BE2C (cell line): ENCODE results near the gene SMURF1.
"Not testable (repeated sequence)": the region's sequence is repeated elsewhere in the genome, so short reads cannot be mapped to it uniquely, and the experiment has no call there.

Source experiments
- DNase-seq: peaks from one replicate; pipeline ENCODE4 v3.0.0-alpha.2; 2020
- H3K27me3 ChIP-seq: fragments of 250-450 bp; sonication (Bioruptor Pico); 2 replicates; pipeline ENCODE4 v1.5.1; 2020; ENCODE audit warnings: mild to moderate bottlenecking
- H3K36me3 ChIP-seq: fragments of 250-450 bp; sonication (Bioruptor Pico); 2 replicates; pipeline ENCODE4 v1.5.1; 2020; ENCODE audit warnings: mild to moderate bottlenecking
- H3K4me1 ChIP-seq: fragments of 250-450 bp; sonication (Bioruptor Pico); 2 replicates; pipeline ENCODE4 v1.5.1; 2020
- H3K4me3 ChIP-seq: 2 replicates; pipeline ENCODE4 v1.5.1; 2011; ENCODE audit warnings: low read depth, low read length
- H3K9me3 ChIP-seq: fragments of 250-450 bp; sonication (Bioruptor Pico); 2 replicates; pipeline ENCODE4 v1.5.1; 2020
- TF ChIP-seq, protein P1 (sequence below): IDR thresholded peaks from 2 replicates; pipeline ENCODE4 v1.5.1; 2012; ENCODE audit warnings: mild to moderate bottlenecking, low read depth, low read length

Gene SMURF1

DNA sequence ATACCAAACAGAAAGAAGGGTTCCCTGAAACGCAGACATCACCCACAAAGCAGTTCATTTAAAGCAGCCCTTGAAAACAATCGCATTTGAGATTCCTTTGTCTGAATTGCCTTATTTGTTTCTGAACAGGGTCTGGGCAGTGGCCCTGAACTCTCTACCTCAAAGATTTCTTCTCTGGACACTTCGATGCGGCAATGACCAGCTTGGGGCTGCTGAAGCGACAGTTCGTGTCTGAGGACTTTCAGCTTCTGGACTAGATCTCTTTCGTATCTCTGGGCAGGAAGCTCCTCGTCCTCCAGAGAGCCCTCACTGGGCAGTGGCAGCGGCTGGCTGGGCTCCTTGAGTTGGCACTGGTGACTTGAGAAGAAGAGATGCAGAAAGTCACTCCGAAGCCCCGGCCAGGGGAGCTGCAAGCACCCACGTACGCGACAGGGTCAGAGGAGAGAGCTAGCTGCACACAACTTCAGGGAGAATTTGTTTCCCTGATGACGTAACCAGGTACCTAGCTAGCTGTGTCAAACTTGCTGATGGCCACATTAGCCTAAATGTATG, 96.3 kb downstream of the SMURF1 start:
- TF ChIP-seq, protein P1, sequence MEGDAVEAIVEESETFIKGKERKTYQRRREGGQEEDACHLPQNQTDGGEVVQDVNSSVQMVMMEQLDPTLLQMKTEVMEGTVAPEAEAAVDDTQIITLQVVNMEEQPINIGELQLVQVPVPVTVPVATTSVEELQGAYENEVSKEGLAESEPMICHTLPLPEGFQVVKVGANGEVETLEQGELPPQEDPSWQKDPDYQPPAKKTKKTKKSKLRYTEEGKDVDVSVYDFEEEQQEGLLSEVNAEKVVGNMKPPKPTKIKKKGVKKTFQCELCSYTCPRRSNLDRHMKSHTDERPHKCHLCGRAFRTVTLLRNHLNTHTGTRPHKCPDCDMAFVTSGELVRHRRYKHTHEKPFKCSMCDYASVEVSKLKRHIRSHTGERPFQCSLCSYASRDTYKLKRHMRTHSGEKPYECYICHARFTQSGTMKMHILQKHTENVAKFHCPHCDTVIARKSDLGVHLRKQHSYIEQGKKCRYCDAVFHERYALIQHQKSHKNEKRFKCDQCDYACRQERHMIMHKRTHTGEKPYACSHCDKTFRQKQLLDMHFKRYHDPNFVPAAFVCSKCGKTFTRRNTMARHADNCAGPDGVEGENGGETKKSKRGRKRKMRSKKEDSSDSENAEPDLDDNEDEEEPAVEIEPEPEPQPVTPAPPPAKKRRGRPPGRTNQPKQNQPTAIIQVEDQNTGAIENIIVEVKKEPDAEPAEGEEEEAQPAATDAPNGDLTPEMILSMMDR: no peak
- peaks cover 44% of the 10 kb centered on the region for H3K36me3 ChIP-seq
- DNase-seq: no peak
- H3K27me3 ChIP-seq: no peaks in the 10 kb centered on the region
- H3K4me1 ChIP-seq: no peaks in the 10 kb centered on the region
- H3K9me3 ChIP-seq: no peaks in the 10 kb centered on the region
- no peak overlapping the region for H3K4me3 ChIP-seq

DNA sequence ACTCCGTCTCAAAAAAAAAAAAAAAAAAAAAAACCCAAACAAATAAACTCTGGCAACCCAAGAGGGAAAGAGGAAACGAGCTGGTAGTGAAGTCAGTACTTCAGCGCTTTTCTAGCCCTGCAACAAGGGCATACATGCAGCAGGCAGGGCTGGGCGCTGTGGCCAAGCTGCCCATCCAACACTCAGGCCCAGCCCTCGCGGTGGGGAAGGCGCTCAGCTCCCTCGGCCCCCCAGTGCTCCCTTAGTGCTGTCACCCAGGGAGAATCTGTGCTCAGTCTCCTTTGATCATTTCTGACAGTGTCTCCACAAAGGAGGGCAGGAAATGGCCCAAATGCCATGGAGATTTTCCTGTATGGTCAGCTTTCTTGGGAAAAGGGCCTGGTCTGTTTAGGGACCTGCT, 97.2 kb downstream of the SMURF1 start:
- no peak for DNase-seq
- Histone ChIP-seq H3K9me3 (no peaks in the 10 kb centered on the region), H3K36me3 (peaks cover 38% of the 10 kb centered on the region), H3K4me3 (no peak overlapping the region), H3K27me3 (no peaks in the 10 kb centered on the region), H3K4me1 (no peaks in the 10 kb centered on the region)
- TF ChIP-seq, protein P1: no peak

- H3K36me3 ChIP-seq: peaks cover 38% of the 10 kb centered on the region
- H3K4me3 ChIP-seq, H3K4me1 ChIP-seq, DNase-seq, H3K27me3 ChIP-seq, H3K9me3 ChIP-seq: not testable (repeated sequence)
These were observed 97.6 kb downstream of the SMURF1 start for GRCh38 chr7:99046262-99046661.

DNA sequence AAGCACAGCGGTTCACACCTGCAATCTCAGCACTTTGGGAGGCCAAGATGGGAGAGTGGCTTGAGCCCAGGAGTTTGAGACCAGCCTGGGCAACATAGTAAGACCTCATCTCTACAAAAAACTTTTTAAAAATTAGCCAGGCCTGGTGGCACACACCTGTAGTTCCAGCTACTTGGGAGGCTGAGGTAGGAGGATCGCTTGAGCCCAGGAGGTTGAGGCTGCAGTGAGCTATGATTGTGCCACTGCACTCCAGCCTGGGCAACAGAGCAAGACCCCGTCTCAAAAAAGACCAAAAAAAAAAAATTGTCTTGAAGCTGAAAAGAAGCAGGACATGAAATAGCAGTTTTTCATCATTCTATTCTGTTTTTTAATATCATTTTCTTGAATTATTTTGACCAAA, 99.0 kb downstream of the SMURF1 start:
- peaks cover 45% of the 10 kb centered on the region for H3K36me3 ChIP-seq
- not testable (repeated sequence) for H3K4me3 ChIP-seq, H3K9me3 ChIP-seq, H3K4me1 ChIP-seq, H3K27me3 ChIP-seq, DNase-seq

DNA sequence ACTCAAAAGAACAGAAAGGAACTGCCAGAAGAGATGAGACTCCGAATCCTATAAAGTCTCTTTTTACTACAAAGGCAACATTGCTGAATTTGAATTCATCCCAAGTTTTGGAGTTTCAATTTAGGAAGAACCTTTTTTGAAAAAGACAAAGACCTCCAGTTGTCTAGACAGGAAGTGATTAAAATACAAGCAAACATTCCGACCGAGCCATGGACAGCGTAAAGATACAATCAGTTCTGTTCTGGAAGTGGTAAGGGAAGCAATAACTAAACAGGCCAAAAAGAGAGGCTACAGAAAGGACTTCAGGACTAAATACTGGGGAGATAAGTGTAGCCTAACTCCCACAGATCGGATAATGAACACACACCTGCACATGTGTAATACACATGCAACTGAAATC, 101.0 kb downstream of the SMURF1 start:
- no peaks in the 10 kb centered on the region for H3K9me3 ChIP-seq
- TF ChIP-seq, protein P1: no peak
- DNase-seq: no peak
- H3K4me1 ChIP-seq: no peaks in the 10 kb centered on the region
- peaks cover 42% of the 10 kb centered on the region for H3K36me3 ChIP-seq
- no peak overlapping the region for H3K4me3 ChIP-seq
- no peaks in the 10 kb centered on the region for H3K27me3 ChIP-seq

DNA sequence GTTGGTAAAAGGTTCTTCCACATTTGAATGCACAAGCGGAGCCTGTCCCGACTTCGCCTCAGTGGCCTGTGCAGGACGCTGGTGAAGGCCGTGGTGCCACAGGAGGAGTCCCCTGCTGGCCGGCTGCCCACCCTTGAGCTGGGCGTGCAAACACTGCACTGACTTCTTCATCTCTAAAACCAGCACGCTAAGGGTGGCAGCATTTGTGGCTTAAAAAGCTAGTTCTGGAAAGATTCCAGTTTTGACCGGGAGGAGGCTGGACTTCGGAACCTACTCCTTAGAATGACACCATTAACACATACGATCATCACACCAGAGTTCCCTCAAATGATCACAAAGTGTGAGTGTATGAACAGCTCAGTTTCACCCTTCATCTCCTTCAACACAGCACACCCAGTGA, 102.4 kb downstream of the SMURF1 start:
- no peaks in the 10 kb centered on the region for H3K27me3 ChIP-seq
- H3K36me3 ChIP-seq: peaks cover 51% of the 10 kb centered on the region
- H3K4me1 ChIP-seq: no peaks in the 10 kb centered on the region
- H3K4me3 ChIP-seq: no peak overlapping the region
- DNase-seq: no peak
- H3K9me3 ChIP-seq: no peaks in the 10 kb centered on the region
- TF ChIP-seq, protein P1: no peak

DNA sequence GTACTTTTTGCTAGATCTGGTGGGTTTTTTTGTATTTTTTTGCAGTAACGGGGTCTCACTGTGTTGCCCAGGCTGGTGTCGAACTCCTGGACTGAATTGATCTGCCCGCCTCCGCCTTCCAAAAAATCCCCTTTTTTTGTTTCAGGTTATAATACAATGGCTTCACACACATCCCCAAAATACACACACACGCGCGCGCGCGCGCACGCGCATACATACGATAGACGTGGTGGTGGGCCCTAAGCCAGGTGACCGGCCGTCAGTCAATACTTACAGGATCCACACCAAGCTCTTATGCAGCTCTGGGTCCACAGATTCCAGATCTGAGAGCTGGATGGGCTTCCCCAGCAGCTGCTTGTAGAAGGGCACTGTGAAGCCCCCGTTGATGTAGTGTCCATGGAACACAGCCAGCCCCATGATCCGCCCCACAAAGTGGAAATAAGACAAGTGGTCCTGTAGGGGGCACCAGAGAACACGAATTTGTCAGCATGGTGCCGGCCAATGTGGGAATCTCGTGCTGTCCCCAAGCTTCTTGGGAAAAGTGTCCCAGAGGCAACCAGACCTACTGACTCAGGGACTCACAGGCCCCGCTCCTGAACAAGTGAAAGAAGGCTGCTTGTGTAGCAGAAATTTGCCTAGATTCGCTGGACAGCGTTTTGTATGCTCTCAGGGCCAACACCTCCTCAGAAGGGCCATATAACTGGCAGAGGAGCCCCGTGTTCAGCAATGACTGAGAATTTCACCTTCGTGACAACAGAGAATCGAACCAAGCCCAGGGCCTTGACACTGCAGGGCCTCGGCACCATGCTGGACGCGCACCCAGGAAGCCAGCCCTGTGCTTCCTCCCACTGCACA, 103.6 kb downstream of the SMURF1 start:
- peaks cover 57% of the 10 kb centered on the region for H3K36me3 ChIP-seq
- no peak overlapping the region for H3K4me3 ChIP-seq
- DNase-seq: peak; percentile 89
- H3K4me1 ChIP-seq: no peaks in the 10 kb centered on the region
- TF ChIP-seq, protein P1: peak; percentile 81
- H3K9me3 ChIP-seq: no peaks in the 10 kb centered on the region
- no peaks in the 10 kb centered on the region for H3K27me3 ChIP-seq
